Karpas-422 (cell line): ENCODE measurements around the gene MON1B. TPM values are rescaled to one million over a fixed set of nuclear protein-coding genes. Genes with fewer than 3 reads are reported as not detected.
"Not testable (repeated sequence)": the region's sequence is repeated elsewhere in the genome, so short reads cannot be mapped to it uniquely, and the experiment has no call there.

Source experiments
- DNase-seq: peaks from one replicate; pipeline ENCODE4 v3.0.0-alpha.2; 2015
- H2AFZ ChIP-seq: fragments of 200-600 bp; sonication (generic); 2 replicates; pipeline ENCODE4 v1.6.1; 2014; ENCODE audit warnings: antibody characterized with exemption, low read length, mixed read lengths
- H3K27ac ChIP-seq: fragments of 200-600 bp; sonication (generic); 2 replicates; pipeline ENCODE4 v1.5.1; 2014; ENCODE audit warnings: mild to moderate bottlenecking, low read length, moderate library complexity
- H3K27me3 ChIP-seq: fragments of 200-600 bp; sonication (generic); 2 replicates; pipeline ENCODE4 v1.6.1; 2014; ENCODE audit warnings: low read length, mixed read lengths
- H3K36me3 ChIP-seq: fragments of 200-600 bp; sonication (generic); 2 replicates; pipeline ENCODE4 v1.6.1; 2014; ENCODE audit warnings: low read length, mixed read lengths; ENCODE audit not compliant: insufficient read depth
- H3K4me1 ChIP-seq: fragments of 200-600 bp; sonication (generic); 2 replicates; pipeline ENCODE4 v1.6.1; 2014; ENCODE audit warnings: mild to moderate bottlenecking, low read length, mixed read lengths
- H3K4me2 ChIP-seq: fragments of 200-600 bp; sonication (generic); 2 replicates; pipeline ENCODE4 v1.6.1; 2014; ENCODE audit warnings: low read length, low read depth, mild to moderate bottlenecking; ENCODE audit not compliant: poor library complexity, severe bottlenecking
- H3K4me3 ChIP-seq: fragments of 200-600 bp; sonication (generic); 2 replicates; pipeline ENCODE4 v1.5.1; 2014; ENCODE audit warnings: mild to moderate bottlenecking, antibody characterized with exemption, low read length, mixed read lengths
- H3K79me2 ChIP-seq: fragments of 200-600 bp; sonication (generic); 2 replicates; pipeline ENCODE4 v1.6.1; 2014; ENCODE audit warnings: mild to moderate bottlenecking, low read length, mixed read lengths
- H3K9ac ChIP-seq: fragments of 200-600 bp; sonication (generic); 2 replicates; pipeline ENCODE4 v1.6.0; 2014; ENCODE audit warnings: low read length
- H3K9me2 ChIP-seq: fragments of 200-600 bp; sonication (generic), shearing (Covaris generic); replicated peaks from 2 replicates; pipeline ENCODE4 v1.6.0; 2014; ENCODE audit warnings: mild to moderate bottlenecking, low read length, moderate library complexity; ENCODE audit not compliant: insufficient read depth
- H3K9me3 ChIP-seq: fragments of 300-700, 200-600 bp; sonication (generic); 2 replicates; pipeline ENCODE4 v1.6.1; 2014; ENCODE audit warnings: low read length, mixed read lengths
- H4K20me1 ChIP-seq: fragments of 200-600 bp; sonication (generic); 2 replicates; pipeline ENCODE4 v1.6.1; 2014; ENCODE audit warnings: mild to moderate bottlenecking, antibody characterized with exemption, low read length, low read depth; ENCODE audit not compliant: insufficient read depth
- total RNA-seq: library from RNA; depleted of rRNA; stranded (reverse); fragments of >200 nt; shearing (Covaris generic); gene quantifications from 2 replicates; pipeline ENCODE4 v1.2.3, GENCODE V29; 2014; ENCODE audit warnings: low replicate concordance; rRNA removed

Gene MON1B
- total RNA-seq, 1 experiment from 2014 or later: 10.1 TPM

DNA sequence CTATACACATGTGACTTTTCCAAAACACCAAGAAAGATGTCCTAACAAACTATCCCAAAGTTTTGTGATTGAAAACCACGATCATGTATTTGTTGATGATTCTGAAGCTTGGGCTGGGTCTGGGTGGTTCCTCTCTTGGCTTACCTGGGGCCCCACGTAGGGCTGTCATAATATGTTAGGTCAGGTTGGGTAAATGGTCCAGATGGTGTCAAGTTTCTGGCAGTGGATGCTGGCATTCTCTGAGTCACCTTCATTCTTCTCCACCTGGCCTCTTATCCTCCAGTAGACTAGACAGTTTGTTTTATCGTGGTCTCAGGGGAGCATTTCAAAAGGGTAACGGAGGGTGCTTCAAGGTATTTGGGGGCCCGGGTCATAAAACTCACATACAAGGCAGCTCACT lies 47.6 kb downstream of the MON1B start:
- Histone ChIP-seq H3K4me2 (no peak overlapping the region), H3K36me3 (no peaks in the 10 kb centered on the region), H3K9me3 (no peaks in the 10 kb centered on the region), H3K27ac (no peak overlapping the region), H3K9ac (no peak overlapping the region), H2AFZ (no peak overlapping the region), H3K27me3 (no peaks in the 10 kb centered on the region), H3K4me3 (no peak overlapping the region), H3K79me2 (no peaks in the 10 kb centered on the region), H4K20me1 (no peaks in the 10 kb centered on the region), H3K9me2 (no peaks in the 10 kb centered on the region), H3K4me1 (peaks cover 18% of the 10 kb centered on the region)
- no peak for DNase-seq

GRCh38 chr16:77242471-77242870 lies 51.5 kb downstream of the MON1B start:
- not testable (repeated sequence) for DNase-seq, H3K4me2 ChIP-seq, H3K36me3 ChIP-seq, H3K27ac ChIP-seq, H4K20me1 ChIP-seq, H2AFZ ChIP-seq, H3K9ac ChIP-seq, H3K79me2 ChIP-seq, H3K4me3 ChIP-seq, H3K9me2 ChIP-seq, H3K9me3 ChIP-seq, H3K27me3 ChIP-seq
- peaks cover 18% of the 10 kb centered on the region for H3K4me1 ChIP-seq

GRCh38 chr16:77246150-77246549 lies 55.2 kb downstream of the MON1B start:
- Histone ChIP-seq H3K27me3 (no peaks in the 10 kb centered on the region), H2AFZ (no peak overlapping the region), H3K4me3 (no peak overlapping the region), H4K20me1 (no peaks in the 10 kb centered on the region), H3K9me3 (no peaks in the 10 kb centered on the region), H3K79me2 (no peaks in the 10 kb centered on the region), H3K4me2 (no peak overlapping the region), H3K27ac (no peak overlapping the region), H3K9ac (no peak overlapping the region), H3K9me2 (no peaks in the 10 kb centered on the region), H3K36me3 (no peaks in the 10 kb centered on the region), H3K4me1 (no peaks in the 10 kb centered on the region)
- DNase-seq: no peak

GRCh38 chr16:77250400-77250799 lies 59.4 kb downstream of the MON1B start:
- Histone ChIP-seq H3K27me3 (no peaks in the 10 kb centered on the region), H3K79me2 (no peaks in the 10 kb centered on the region), H3K9ac (no peak overlapping the region), H3K4me1 (no peaks in the 10 kb centered on the region), H4K20me1 (no peaks in the 10 kb centered on the region), H3K9me2 (no peaks in the 10 kb centered on the region), H3K9me3 (no peaks in the 10 kb centered on the region), H3K4me2 (no peak overlapping the region), H2AFZ (no peak overlapping the region), H3K36me3 (no peaks in the 10 kb centered on the region), H3K27ac (no peak overlapping the region), H3K4me3 (no peak overlapping the region)
- DNase-seq: no peak

Other genes starting within 250 kb of the MON1B start
- 0.52 TPM in 1 of 2 replicates, not detected in the other for gene SYCE1L, start 8.2 kb downstream of the MON1B start, total RNA-seq
- not detected in 2 replicates for gene ADAMTS18, start 243.8 kb downstream of the MON1B start, total RNA-seq